Stimulated activated CD8-positive, alpha-beta memory T cell treated with anti-CD3 and anti-CD28 coated beads, Interleukin-7, amount 100 ng/mL, for 48 hours (primary cell): ENCODE results near the gene CACNA1F.

Experiments used
- DNase-seq, 2 donors: peaks; one replicate each; pipeline ENCODE4 v3.0.0-alpha.2; 2020; ENCODE audit warnings: low read depth in 1 of 2; ENCODE audit errors: extremely low read depth in 1 of 2

Gene CACNA1F

GRCh38 chrX:49202022-49202421 lies 31.1 kb downstream of the CACNA1F start:
- DNase-seq: no peak

- peak; percentile 74 to 80 for DNase-seq
Measured at GRCh38 chrX:49199906-49200771, 33.0 kb downstream of the CACNA1F start, which contains the start of gene SYP. SYP (minus strand) TSS chrX:49200193; CDS start chrX:49200186, 7 bp downstream.

GRCh38 chrX:49199315-49199595 lies 33.9 kb downstream of the CACNA1F start:
- no peak for DNase-seq

GRCh38 chrX:49198540-49199314 lies 34.4 kb downstream of the CACNA1F start:
- DNase-seq: no peak

- DNase-seq: no peak
Measured at GRCh38 chrX:49197543-49198087, 35.5 kb downstream of the CACNA1F start.

GRCh38 chrX:49193542-49193964 lies 39.6 kb downstream of the CACNA1F start:
- no peak for DNase-seq

- no peak for DNase-seq
Measured at GRCh38 chrX:49192722-49193328, 40.3 kb downstream of the CACNA1F start.

GRCh38 chrX:49191574-49192011 lies 41.5 kb downstream of the CACNA1F start:
- no peak for DNase-seq

- peak in 1 of 2 donors; percentile 80 for DNase-seq
Measured at GRCh38 chrX:49190821-49191573, 42.1 kb downstream of the CACNA1F start.

- DNase-seq: no peak
Measured at GRCh38 chrX:49189606-49190005, 43.5 kb downstream of the CACNA1F start.

- no peak for DNase-seq
Measured at GRCh38 chrX:49188468-49189076, 44.6 kb downstream of the CACNA1F start.

GRCh38 chrX:49187526-49187925 lies 45.6 kb downstream of the CACNA1F start:
- DNase-seq: no peak

GRCh38 chrX:49187028-49187394 lies 46.1 kb downstream of the CACNA1F start:
- no peak for DNase-seq

GRCh38 chrX:49186125-49187027 lies 46.8 kb downstream of the CACNA1F start, which contains the start of gene PRICKLE3:
PRICKLE3 (minus strand) TSS chrX:49186373; CDS start chrX:49186297, 76 bp downstream.
- peak in 1 of 2 donors; percentile 66 for DNase-seq

GRCh38 chrX:49184294-49185281 lies 48.6 kb downstream of the CACNA1F start:
- DNase-seq: no peak

- DNase-seq: no peak
Measured at GRCh38 chrX:49183701-49184281, 49.3 kb downstream of the CACNA1F start.

- no peak for DNase-seq
Measured at GRCh38 chrX:49179358-49179757, 53.8 kb downstream of the CACNA1F start.
